Activated T-cell treated with anti-CD3 and anti-CD28 coated beads, Interleukin-2, amount 50 U/mL, for 4 hours (primary cell): ENCODE results near the gene WNT3A. TPM values are rescaled to one million over a fixed set of nuclear protein-coding genes. Genes with fewer than 3 reads are reported as not detected.

ENCODE experiments used
- ATAC-seq, 2 donors: fragments of 200-7000 bp; cut with Tn5 transposase; one replicate each; pipeline ENCODE4 v1.10.0; 2021
- DNase-seq: peaks from one replicate; pipeline ENCODE4 v3.0.0-alpha.2; 2020
- H3K27me3 Mint-ChIP-seq: one replicate; pipeline ENCODE4 v1.8.0; 2021; ENCODE audit warnings: low read depth, mixed read lengths
- H3K36me3 Mint-ChIP-seq: one replicate; pipeline ENCODE4 v1.8.0; 2022; ENCODE audit warnings: mixed read lengths; ENCODE audit not compliant: insufficient read depth
- H3K4me1 Mint-ChIP-seq: one replicate; pipeline ENCODE4 v1.8.0; 2021; ENCODE audit warnings: low read depth, mixed read lengths
- H3K4me3 Mint-ChIP-seq: one replicate; pipeline ENCODE4 v1.8.0; 2021; ENCODE audit warnings: mild to moderate bottlenecking, moderate library complexity, mixed read lengths
- H3K9me3 Mint-ChIP-seq: one replicate; pipeline ENCODE4 v1.8.0; 2021; ENCODE audit warnings: mixed read lengths
- total RNA-seq, 3 donors: library from RNA; stranded (reverse); gene quantifications; one replicate each; pipeline ENCODE4 v1.2.1, GENCODE V29; 2021

The WNT3A gene
- total RNA-seq, 3 donors from 2014 or later: not detected

GRCh38 chr1:228029281-228029680 lies 22.5 kb downstream of the WNT3A start:
- H3K27me3 Mint-ChIP-seq: peaks cover 23% of the 10 kb centered on the region
- H3K4me3 Mint-ChIP-seq: no peak overlapping the region
- ATAC-seq (no peak), DNase-seq (no peak)
- H3K4me1 Mint-ChIP-seq: no peaks in the 10 kb centered on the region
- no peaks in the 10 kb centered on the region for H3K36me3 Mint-ChIP-seq
- H3K9me3 Mint-ChIP-seq: peaks cover 4% of the 10 kb centered on the region

- no peak for ATAC-seq
- H3K9me3 Mint-ChIP-seq: peaks cover 4% of the 10 kb centered on the region
- no peaks in the 10 kb centered on the region for H3K36me3 Mint-ChIP-seq
- DNase-seq: peak; percentile 3
- no peaks in the 10 kb centered on the region for H3K4me1 Mint-ChIP-seq
- H3K27me3 Mint-ChIP-seq: peaks cover 29% of the 10 kb centered on the region
- H3K4me3 Mint-ChIP-seq: no peak overlapping the region
Observed at GRCh38 chr1:228030451-228031201, 23.8 kb downstream of the WNT3A start.

GRCh38 chr1:228031276-228031995 lies 24.6 kb downstream of the WNT3A start:
- H3K9me3 Mint-ChIP-seq: peaks cover 4% of the 10 kb centered on the region
- ATAC-seq (no peak), DNase-seq (no peak)
- peaks cover 37% of the 10 kb centered on the region for H3K27me3 Mint-ChIP-seq
- H3K36me3 Mint-ChIP-seq: no peaks in the 10 kb centered on the region
- no peak overlapping the region for H3K4me3 Mint-ChIP-seq
- no peaks in the 10 kb centered on the region for H3K4me1 Mint-ChIP-seq

GRCh38 chr1:228032041-228032440 lies 25.2 kb downstream of the WNT3A start:
- DNase-seq (no peak), ATAC-seq (no peak)
- Mint-ChIP-seq H3K27me3 (peaks cover 42% of the 10 kb centered on the region), H3K36me3 (no peaks in the 10 kb centered on the region), H3K9me3 (peaks cover 4% of the 10 kb centered on the region), H3K4me1 (no peaks in the 10 kb centered on the region), H3K4me3 (no peak overlapping the region)

GRCh38 chr1:228033376-228033775 lies 26.6 kb downstream of the WNT3A start:
- Mint-ChIP-seq H3K9me3 (peaks cover 4% of the 10 kb centered on the region), H3K4me3 (no peak overlapping the region), H3K36me3 (no peaks in the 10 kb centered on the region), H3K4me1 (peaks cover 2% of the 10 kb centered on the region), H3K27me3 (peaks cover 48% of the 10 kb centered on the region)
- DNase-seq: no peak
- no peak for ATAC-seq

- no peak for DNase-seq
- no peak overlapping the region for H3K4me3 Mint-ChIP-seq
- no peak for ATAC-seq
- peaks cover 59% of the 10 kb centered on the region for H3K27me3 Mint-ChIP-seq
- H3K36me3 Mint-ChIP-seq: no peaks in the 10 kb centered on the region
- peaks cover 4% of the 10 kb centered on the region for H3K9me3 Mint-ChIP-seq
- H3K4me1 Mint-ChIP-seq: peaks cover 2% of the 10 kb centered on the region
Observed at GRCh38 chr1:228034954-228035837, 28.4 kb downstream of the WNT3A start.

- ATAC-seq (no peak), DNase-seq (no peak)
- peaks cover 55% of the 10 kb centered on the region for H3K27me3 Mint-ChIP-seq
- H3K4me3 Mint-ChIP-seq: no peak overlapping the region
- H3K4me1 Mint-ChIP-seq: peaks cover 2% of the 10 kb centered on the region
- peaks cover 4% of the 10 kb centered on the region for H3K9me3 Mint-ChIP-seq
- no peaks in the 10 kb centered on the region for H3K36me3 Mint-ChIP-seq
Observed at GRCh38 chr1:228035844-228036243, 29.0 kb downstream of the WNT3A start.

- DNase-seq: no peak
- Mint-ChIP-seq H3K4me3 (no peak overlapping the region), H3K36me3 (no peaks in the 10 kb centered on the region), H3K27me3 (peaks cover 53% of the 10 kb centered on the region), H3K9me3 (peaks cover 4% of the 10 kb centered on the region), H3K4me1 (peaks cover 2% of the 10 kb centered on the region)
- ATAC-seq: no peak
Observed at GRCh38 chr1:228036701-228037231, 30.0 kb downstream of the WNT3A start.

GRCh38 chr1:228037401-228038386 lies 30.9 kb downstream of the WNT3A start:
- Mint-ChIP-seq H3K36me3 (no peaks in the 10 kb centered on the region), H3K4me3 (peak overlapping the region; percentile 23), H3K4me1 (peaks cover 2% of the 10 kb centered on the region), H3K9me3 (peaks cover 4% of the 10 kb centered on the region), H3K27me3 (peaks cover 52% of the 10 kb centered on the region)
- ATAC-seq (peak; percentile 89 to 90), DNase-seq (no peak)

GRCh38 chr1:228038387-228039005 lies 31.7 kb downstream of the WNT3A start:
- ATAC-seq: no peak
- Mint-ChIP-seq H3K4me3 (no peak overlapping the region), H3K4me1 (peaks cover 2% of the 10 kb centered on the region), H3K27me3 (peaks cover 46% of the 10 kb centered on the region), H3K9me3 (peaks cover 1% of the 10 kb centered on the region), H3K36me3 (no peaks in the 10 kb centered on the region)
- no peak for DNase-seq

GRCh38 chr1:228039006-228039903 lies 32.5 kb downstream of the WNT3A start:
- DNase-seq (no peak), ATAC-seq (no peak)
- peaks cover 45% of the 10 kb centered on the region for H3K27me3 Mint-ChIP-seq
- peaks cover 2% of the 10 kb centered on the region for H3K4me1 Mint-ChIP-seq
- no peaks in the 10 kb centered on the region for H3K36me3 Mint-ChIP-seq
- H3K9me3 Mint-ChIP-seq: no peaks in the 10 kb centered on the region
- no peak overlapping the region for H3K4me3 Mint-ChIP-seq

- ATAC-seq: no peak
- no peak overlapping the region for H3K4me3 Mint-ChIP-seq
- H3K36me3 Mint-ChIP-seq: no peaks in the 10 kb centered on the region
- DNase-seq: no peak
- no peaks in the 10 kb centered on the region for H3K9me3 Mint-ChIP-seq
- peaks cover 2% of the 10 kb centered on the region for H3K4me1 Mint-ChIP-seq
- peaks cover 44% of the 10 kb centered on the region for H3K27me3 Mint-ChIP-seq
Observed at GRCh38 chr1:228039986-228040385, 33.2 kb downstream of the WNT3A start.
